Activated naive CD4-positive, alpha-beta T cell treated with anti-CD3 and anti-CD28 coated beads, Interleukin-2, amount 50 U/mL, for 24 hours (primary cell): ENCODE measurements around the gene CDC37L1.

ENCODE experiments used
- H3K27ac Mint-ChIP-seq: one replicate; pipeline ENCODE4 v1.8.0; 2021; ENCODE audit warnings: mild to moderate bottlenecking, mixed read lengths
- H3K27me3 Mint-ChIP-seq: one replicate; pipeline ENCODE4 v1.8.0; 2021; ENCODE audit warnings: mixed read lengths
- H3K36me3 Mint-ChIP-seq: one replicate; pipeline ENCODE4 v1.8.0; 2021; ENCODE audit warnings: mixed read lengths
- H3K4me1 Mint-ChIP-seq: one replicate; pipeline ENCODE4 v1.8.0; 2021; ENCODE audit warnings: mixed read lengths
- H3K4me3 Mint-ChIP-seq: one replicate; pipeline ENCODE4 v1.8.0; 2021; ENCODE audit warnings: mild to moderate bottlenecking, mixed read lengths
- H3K9me3 Mint-ChIP-seq: one replicate; pipeline ENCODE4 v1.8.0; 2021; ENCODE audit warnings: mixed read lengths

The CDC37L1 gene

GRCh38 chr9:4662989-4663792 lies 16.2 kb upstream of the CDC37L1 start:
- Mint-ChIP-seq H3K27ac (peak overlapping the region; percentile 78), H3K36me3 (no peaks in the 10 kb centered on the region), H3K4me3 (peak overlapping the region; percentile 85), H3K27me3 (no peaks in the 10 kb centered on the region), H3K9me3 (no peaks in the 10 kb centered on the region), H3K4me1 (peaks cover 66% of the 10 kb centered on the region)

- Mint-ChIP-seq H3K4me1 (peaks cover 73% of the 10 kb centered on the region), H3K27me3 (no peaks in the 10 kb centered on the region), H3K9me3 (no peaks in the 10 kb centered on the region), H3K4me3 (peak overlapping the region; percentile 24), H3K36me3 (no peaks in the 10 kb centered on the region), H3K27ac (peak overlapping the region; percentile 5)
Measured at GRCh38 chr9:4663956-4664355, 15.4 kb upstream of the CDC37L1 start.

- peaks cover 73% of the 10 kb centered on the region for H3K4me1 Mint-ChIP-seq
- peak overlapping the region; percentile 61 for H3K27ac Mint-ChIP-seq
- H3K4me3 Mint-ChIP-seq = peak overlapping the region; percentile 88
- no peaks in the 10 kb centered on the region for H3K27me3 Mint-ChIP-seq
- H3K9me3 Mint-ChIP-seq = no peaks in the 10 kb centered on the region
- no peaks in the 10 kb centered on the region for H3K36me3 Mint-ChIP-seq
Measured at GRCh38 chr9:4665357-4665756, 14.0 kb upstream of the CDC37L1 start.

GRCh38 chr9:4666042-4666699 lies 13.2 kb upstream of the CDC37L1 start, which contains the start of gene SPATA6L:
TSS of gene SPATA6L (minus strand) at chr9:4666480. CDS start at chr9:4666250, 230 bp downstream.
- peak within 1 kb of the TSS; percentile 61 for H3K27ac Mint-ChIP-seq
- H3K4me3 Mint-ChIP-seq = peak within 1 kb of the TSS; percentile 88
- H3K27me3 Mint-ChIP-seq = no peaks in the 10 kb centered on the region
- H3K4me1 Mint-ChIP-seq = peaks cover 77% of the 10 kb centered on the region
- H3K9me3 Mint-ChIP-seq = no peaks in the 10 kb centered on the region
- H3K36me3 Mint-ChIP-seq = no peaks in the 10 kb centered on the region

- Mint-ChIP-seq H3K9me3 (no peaks in the 10 kb centered on the region), H3K36me3 (no peaks in the 10 kb centered on the region), H3K27me3 (no peaks in the 10 kb centered on the region), H3K4me3 (no peak overlapping the region), H3K27ac (peak overlapping the region; percentile 3), H3K4me1 (peaks cover 66% of the 10 kb centered on the region)
Measured at GRCh38 chr9:4667681-4668080, 11.7 kb upstream of the CDC37L1 start.

- Mint-ChIP-seq H3K9me3 (no peaks in the 10 kb centered on the region), H3K4me1 (peaks cover 58% of the 10 kb centered on the region), H3K27me3 (no peaks in the 10 kb centered on the region), H3K36me3 (no peaks in the 10 kb centered on the region), H3K4me3 (no peak overlapping the region), H3K27ac (peak overlapping the region; percentile 38)
Measured at GRCh38 chr9:4668604-4669003, 10.8 kb upstream of the CDC37L1 start.

GRCh38 chr9:4669890-4670289 lies 9.5 kb upstream of the CDC37L1 start:
- Mint-ChIP-seq H3K9me3 (no peaks in the 10 kb centered on the region), H3K4me1 (peaks cover 45% of the 10 kb centered on the region), H3K27me3 (no peaks in the 10 kb centered on the region), H3K36me3 (no peaks in the 10 kb centered on the region), H3K4me3 (no peak overlapping the region), H3K27ac (no peak overlapping the region)

GRCh38 chr9:4670591-4670990 lies 8.8 kb upstream of the CDC37L1 start:
- Mint-ChIP-seq H3K9me3 (no peaks in the 10 kb centered on the region), H3K27me3 (no peaks in the 10 kb centered on the region), H3K36me3 (peaks cover under 1% of the 10 kb centered on the region), H3K27ac (peak overlapping the region; percentile 55), H3K4me3 (no peak overlapping the region), H3K4me1 (peaks cover 38% of the 10 kb centered on the region)

GRCh38 chr9:4671737-4672136 lies 7.6 kb upstream of the CDC37L1 start:
- Mint-ChIP-seq H3K9me3 (no peaks in the 10 kb centered on the region), H3K36me3 (peaks cover 3% of the 10 kb centered on the region), H3K27ac (no peak overlapping the region), H3K4me1 (peaks cover 27% of the 10 kb centered on the region), H3K4me3 (no peak overlapping the region), H3K27me3 (no peaks in the 10 kb centered on the region)

- Mint-ChIP-seq H3K27ac (no peak overlapping the region), H3K4me3 (no peak overlapping the region), H3K36me3 (peaks cover 3% of the 10 kb centered on the region), H3K27me3 (no peaks in the 10 kb centered on the region), H3K4me1 (peaks cover 5% of the 10 kb centered on the region), H3K9me3 (no peaks in the 10 kb centered on the region)
Measured at GRCh38 chr9:4674783-4675182, 4.6 kb upstream of the CDC37L1 start.

GRCh38 chr9:4677392-4677791 lies 2.0 kb upstream of the CDC37L1 start:
- Mint-ChIP-seq H3K4me1 (no peaks in the 10 kb centered on the region), H3K27me3 (no peaks in the 10 kb centered on the region), H3K36me3 (peaks cover 4% of the 10 kb centered on the region), H3K27ac (no peak overlapping the region), H3K9me3 (no peaks in the 10 kb centered on the region), H3K4me3 (no peak overlapping the region)

GRCh38 chr9:4678679-4679267 lies 596 bp upstream of the CDC37L1 start:
- H3K4me3 Mint-ChIP-seq = no peak overlapping the region
- no peaks in the 10 kb centered on the region for H3K27me3 Mint-ChIP-seq
- H3K4me1 Mint-ChIP-seq = peaks cover 8% of the 10 kb centered on the region
- H3K27ac Mint-ChIP-seq = no peak overlapping the region
- no peaks in the 10 kb centered on the region for H3K9me3 Mint-ChIP-seq
- H3K36me3 Mint-ChIP-seq = peaks cover 10% of the 10 kb centered on the region

GRCh38 chr9:4680173-4680525 lies 780 bp downstream of the CDC37L1 start:
- Mint-ChIP-seq H3K27ac (no peak overlapping the region), H3K36me3 (peaks cover 13% of the 10 kb centered on the region), H3K4me1 (peaks cover 18% of the 10 kb centered on the region), H3K27me3 (no peaks in the 10 kb centered on the region), H3K9me3 (no peaks in the 10 kb centered on the region), H3K4me3 (no peak overlapping the region)

GRCh38 chr9:4680750-4681149 lies 1.4 kb downstream of the CDC37L1 start:
- Mint-ChIP-seq H3K36me3 (peaks cover 14% of the 10 kb centered on the region), H3K9me3 (no peaks in the 10 kb centered on the region), H3K27ac (no peak overlapping the region), H3K4me1 (peaks cover 24% of the 10 kb centered on the region), H3K4me3 (no peak overlapping the region), H3K27me3 (no peaks in the 10 kb centered on the region)

GRCh38 chr9:4684820-4685219 lies 5.5 kb downstream of the CDC37L1 start:
- Mint-ChIP-seq H3K9me3 (no peaks in the 10 kb centered on the region), H3K36me3 (peaks cover 17% of the 10 kb centered on the region), H3K27ac (no peak overlapping the region), H3K4me1 (peaks cover 43% of the 10 kb centered on the region), H3K4me3 (no peak overlapping the region), H3K27me3 (no peaks in the 10 kb centered on the region)

GRCh38 chr9:4686112-4686511 lies 6.7 kb downstream of the CDC37L1 start:
- H3K36me3 Mint-ChIP-seq = peaks cover 22% of the 10 kb centered on the region
- H3K4me1 Mint-ChIP-seq = peaks cover 56% of the 10 kb centered on the region
- H3K27ac Mint-ChIP-seq = no peak overlapping the region

More at GRCh38 chr9:4686112-4686511, 6.7 kb downstream of the CDC37L1 start:
- no peaks in the 10 kb centered on the region for H3K27me3 Mint-ChIP-seq
- H3K4me3 Mint-ChIP-seq = no peak overlapping the region
- no peaks in the 10 kb centered on the region for H3K9me3 Mint-ChIP-seq
